GM19043 (cell line): Measurements from ENCODE around the gene ZNF865.
A peak's percentile ranks its signal among the peaks of the same experiment; 100 is the strongest.

ENCODE experiments used
- ATAC-seq: cut with Tn5 transposase; IDR thresholded peaks from one replicate; pipeline ENCODE4 v1.9.1; 2021; ENCODE audit warnings: low read depth; ENCODE audit not compliant: unreplicated experiment

The ZNF865 gene

GRCh38 chr19:55586976-55587668 is 18.3 kb upstream of the ZNF865 start:
- peak; percentile 89 for ATAC-seq

DNA sequence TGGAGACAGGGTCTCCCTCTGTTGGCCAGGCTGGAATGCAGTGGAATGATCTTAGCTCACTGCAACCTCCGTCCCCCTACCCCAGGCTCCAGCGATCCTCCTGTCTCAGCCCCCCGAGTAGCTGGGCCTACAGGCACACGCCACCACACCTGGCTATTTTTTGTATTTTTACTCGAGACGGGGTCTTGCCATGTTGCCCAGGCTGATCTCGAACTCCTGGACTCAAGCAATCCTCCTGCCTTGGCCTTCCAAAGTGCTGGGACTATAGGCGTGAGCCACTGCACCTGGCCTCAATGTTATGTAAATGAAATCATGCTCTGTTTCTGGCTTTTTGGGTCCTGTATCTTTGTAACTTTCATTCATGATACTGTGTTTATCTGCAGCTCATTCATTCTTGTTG is 16.7 kb upstream of the ZNF865 start:
- ATAC-seq: no peak

DNA sequence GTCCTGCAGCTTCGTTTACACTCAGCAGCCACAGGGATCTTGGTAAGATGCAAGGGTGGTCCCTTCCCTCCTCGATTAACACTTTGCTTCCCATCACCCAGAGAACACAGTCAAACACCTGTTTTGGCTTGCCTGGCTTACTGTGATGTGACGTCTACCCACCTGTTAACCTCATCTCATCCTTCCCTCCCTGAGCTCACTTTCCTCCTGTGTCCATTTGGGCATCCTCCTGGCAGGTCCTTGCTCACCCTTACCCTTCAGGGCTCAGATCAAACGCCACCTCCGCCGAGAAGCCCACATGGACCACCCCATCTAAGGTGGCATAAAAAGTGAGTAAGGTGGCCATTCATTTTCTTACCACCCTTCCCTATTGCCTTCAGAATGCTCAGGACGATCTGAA is 15.3 kb upstream of the ZNF865 start:
- ATAC-seq: no peak

- ATAC-seq: no peak
These were observed 14.8 kb upstream of the ZNF865 start for GRCh38 chr19:55590617-55591016.

DNA sequence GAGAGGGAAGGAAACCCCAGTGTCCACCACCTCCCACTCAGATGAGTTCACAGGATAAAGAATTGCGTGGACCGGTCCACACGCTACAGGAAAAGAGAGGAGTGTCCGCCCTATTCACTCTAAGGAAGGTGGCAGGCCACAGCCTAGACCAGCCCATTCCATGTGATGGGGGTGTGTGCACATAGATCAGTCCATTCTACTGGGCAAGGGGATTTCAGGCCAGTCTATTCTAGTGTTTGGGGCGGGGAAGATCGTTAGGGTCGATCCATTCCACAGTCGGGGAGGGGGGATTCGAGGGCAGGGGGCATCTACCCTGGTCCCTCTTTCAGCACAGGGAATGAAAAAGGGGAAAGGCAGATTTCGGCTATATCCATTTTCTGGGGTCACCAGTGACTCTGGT is 13.9 kb upstream of the ZNF865 start:
- no peak for ATAC-seq

- no peak for ATAC-seq
These were observed 12.9 kb upstream of the ZNF865 start for GRCh38 chr19:55592391-55593090.

DNA sequence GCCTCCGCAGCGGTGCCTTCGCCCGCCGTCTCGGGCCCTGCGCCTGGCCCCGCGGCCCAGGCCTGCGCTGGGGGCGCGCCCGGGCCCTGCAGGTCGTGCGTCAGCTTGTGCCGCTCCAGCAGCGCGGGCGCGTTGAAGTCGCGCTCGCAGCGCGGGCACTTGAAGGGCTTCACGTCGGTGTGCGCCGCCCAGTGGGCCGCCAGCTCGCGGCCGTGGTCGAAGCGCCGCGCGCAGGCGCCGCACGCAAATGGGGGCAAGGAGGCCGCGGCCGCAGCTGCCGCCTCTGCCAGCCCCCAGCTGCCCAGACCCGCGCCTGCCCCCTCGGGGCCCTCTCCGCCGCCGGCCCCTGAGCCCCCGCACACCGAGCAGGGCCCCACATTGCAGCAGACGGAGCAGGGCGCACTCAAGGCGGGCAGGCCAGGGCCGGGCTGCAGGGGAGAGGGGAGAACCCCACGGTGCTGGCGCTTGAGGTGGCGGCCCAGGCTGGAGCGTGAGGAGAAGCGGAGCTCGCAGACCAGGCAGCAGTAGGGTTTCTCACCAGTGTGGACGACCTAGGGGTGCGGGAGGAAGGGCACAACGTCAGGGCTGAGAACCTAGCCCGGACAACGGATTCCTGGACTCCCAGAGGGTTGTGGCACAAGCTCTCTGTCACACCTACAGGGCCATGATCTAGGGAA is 12.2 kb upstream of the ZNF865 start:
- no peak for ATAC-seq

GRCh38 chr19:55594996-55595545 is 10.4 kb upstream of the ZNF865 start:
- ATAC-seq: no peak

DNA sequence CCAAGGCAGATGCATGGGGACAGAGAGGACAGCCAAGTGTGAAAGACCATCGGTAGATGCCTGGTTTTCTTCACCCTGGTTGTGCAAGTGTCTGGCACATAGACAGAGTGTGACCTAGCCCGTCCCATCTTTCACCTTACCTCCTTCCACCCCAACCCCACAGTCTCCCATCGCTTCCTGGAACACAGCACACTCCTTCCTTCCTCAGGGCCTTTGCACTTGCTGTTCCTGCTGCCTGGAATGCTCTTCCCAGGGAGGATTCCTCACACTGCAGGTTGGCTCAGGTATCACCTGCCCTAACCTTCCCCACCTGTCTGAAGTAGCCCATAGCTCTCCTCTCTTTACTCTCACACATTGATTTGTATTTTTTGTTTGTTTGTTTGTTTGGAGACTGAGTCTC is 9.1 kb upstream of the ZNF865 start:
- ATAC-seq: no peak

DNA sequence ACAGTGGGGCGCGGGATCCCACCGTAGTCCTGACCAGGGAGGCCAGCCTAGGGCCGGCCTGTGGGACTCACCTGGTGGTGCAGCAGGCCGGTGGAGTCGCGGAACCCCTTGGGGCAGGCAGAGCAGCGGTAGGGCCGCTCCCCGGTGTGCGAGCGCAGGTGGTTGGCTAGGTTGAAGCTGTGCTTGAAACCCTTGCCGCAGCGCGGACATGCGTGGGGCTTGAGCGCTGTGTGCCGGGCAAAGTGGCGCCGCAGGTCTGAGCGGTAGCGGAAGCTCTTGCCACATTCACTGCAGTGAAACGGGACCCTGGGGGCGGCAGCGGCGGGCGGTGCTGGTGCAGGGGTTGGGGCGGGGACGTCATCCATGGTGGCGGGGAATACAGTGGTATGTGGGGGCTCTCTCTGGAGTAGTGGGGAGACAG is 7.9 kb upstream of the ZNF865 start:
- no peak for ATAC-seq

- ATAC-seq: no peak
These were observed 7.4 kb upstream of the ZNF865 start for GRCh38 chr19:55598034-55598433.

DNA sequence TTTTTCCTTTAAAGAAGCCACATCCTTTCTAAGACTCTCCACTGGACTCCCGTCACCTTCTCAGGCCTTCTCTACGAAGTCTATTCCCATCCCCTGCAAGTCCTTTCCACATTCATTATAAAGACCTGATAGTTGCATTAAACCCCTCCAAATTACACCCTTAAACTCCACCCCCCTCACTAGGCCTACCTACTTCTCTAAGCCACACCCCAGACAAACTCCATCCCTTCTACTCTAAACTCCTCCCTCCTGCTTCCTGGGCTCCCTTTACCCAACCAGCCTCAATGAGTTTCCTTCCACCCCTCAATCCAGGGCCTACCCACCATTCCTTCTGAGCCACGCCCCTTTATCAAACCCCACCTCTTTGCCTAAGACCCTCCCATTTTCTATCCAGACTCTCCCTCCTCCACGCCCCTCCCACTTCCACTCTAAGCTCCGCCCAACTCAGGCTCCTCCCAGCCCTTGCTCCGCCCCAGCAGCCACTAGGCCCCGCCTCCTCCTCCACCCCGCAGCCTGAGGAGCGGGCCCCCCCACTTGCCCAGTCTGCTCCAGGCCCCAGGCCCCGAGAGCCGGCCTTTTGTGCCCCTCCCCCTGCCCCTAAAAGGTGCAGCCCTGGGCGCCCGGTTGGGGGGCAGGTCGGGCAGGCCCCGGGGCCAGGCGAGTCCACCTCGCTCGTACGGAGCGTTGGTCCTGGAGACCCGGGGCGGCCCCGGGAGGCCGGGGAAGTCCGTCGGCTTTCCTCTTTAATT is 6.6 kb upstream of the ZNF865 start:
- peak; percentile 42 for ATAC-seq

- peak; percentile 42 for ATAC-seq
These were observed 6.0 kb upstream of the ZNF865 start, which contains the start of gene FIZ1 for GRCh38 chr19:55599468-55599841. Gene FIZ1, minus strand, starts transcription at chr19:55599517. Its CDS starts 1,652 bp downstream, at chr19:55597865.

- ATAC-seq: peak; percentile 32
These were observed 5.4 kb upstream of the ZNF865 start, which contains the start of gene ZNF524 for GRCh38 chr19:55599842-55600661. Gene ZNF524, plus strand, starts transcription at chr19:55600288. Its CDS starts 1,825 bp downstream, at chr19:55602113.

DNA sequence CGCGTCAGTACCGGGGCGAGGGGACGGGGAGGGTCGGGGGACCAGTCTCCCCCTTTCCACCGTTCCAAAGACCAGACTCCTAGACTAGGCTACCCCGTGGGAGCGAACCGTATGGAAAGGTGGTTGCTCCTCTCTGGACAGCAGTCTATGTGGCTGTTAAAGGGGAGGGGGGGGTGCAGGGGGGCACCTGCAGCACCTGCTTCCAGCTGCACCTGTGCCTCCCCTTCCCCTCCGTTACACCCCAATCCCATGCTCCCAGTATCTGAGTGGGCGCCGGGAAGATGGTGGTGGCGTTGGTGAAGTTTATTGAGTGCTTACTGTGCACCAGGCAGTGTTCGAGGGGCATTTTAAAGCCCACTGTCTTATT is 4.8 kb upstream of the ZNF865 start:
- ATAC-seq: no peak

- no peak for ATAC-seq
These were observed 4.4 kb upstream of the ZNF865 start for GRCh38 chr19:55601084-55601483.

- no peak for ATAC-seq
These were observed 3.1 kb upstream of the ZNF865 start for GRCh38 chr19:55602104-55603001.

GRCh38 chr19:55603115-55603514 is 2.3 kb upstream of the ZNF865 start:
- no peak for ATAC-seq
